ENCODE measurements around the gene POT1. TPM values are rescaled to one million over a fixed set of nuclear protein-coding genes. Genes with fewer than 3 reads are reported as not detected.

POT1 gene
- total RNA-seq, 2 experiments from 2014 or later = 31.4 to 32.8 TPM

DNA sequence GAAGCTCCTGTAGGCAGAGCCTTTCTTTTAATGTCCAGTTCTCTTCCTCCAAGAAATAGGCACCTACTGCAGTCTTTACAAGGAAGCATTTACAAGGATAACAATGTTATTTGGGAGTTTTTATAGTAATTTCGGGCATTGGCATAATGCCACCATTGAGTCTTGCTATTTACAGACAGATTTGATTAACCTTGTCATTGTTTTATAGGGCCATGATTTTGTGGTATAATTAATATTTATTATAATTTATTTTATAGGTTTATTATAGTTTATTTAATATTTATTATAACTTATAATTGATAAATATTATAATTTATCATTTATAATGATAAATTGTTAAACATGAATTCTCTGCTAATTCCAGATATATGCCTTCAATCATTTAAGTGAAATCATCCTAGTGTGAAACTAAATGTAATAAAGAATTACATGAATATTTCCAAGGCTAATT lies 573 bp upstream of the POT1 start:
- POLR2A ChIA-PET = no interaction called here
- H3K27me3 Mint-ChIP-seq = no peaks in the 10 kb centered on the region
- intact Hi-C loops (cut with micrococcal nuclease) = no loop called here
- DNase-seq (no peak), ATAC-seq (no peak)
- peaks cover 28% of the 10 kb centered on the region for H3K4me1 Mint-ChIP-seq (ENCODE audit: low read depth)
- peaks cover 23% of the 10 kb centered on the region for H3K36me3 Mint-ChIP-seq (ENCODE audit: low read depth)
- H3K4me3 Mint-ChIP-seq = peak overlapping the region; percentile 97
- CTCF ChIA-PET = interaction anchor here (1.1 to 1.4 kb wide), 2 partner anchors 9 to 10 kb away, joined by 3 to 4 read pairs; no protein-coding TSS in a partner anchor
- TF ChIP-seq, protein P1, sequence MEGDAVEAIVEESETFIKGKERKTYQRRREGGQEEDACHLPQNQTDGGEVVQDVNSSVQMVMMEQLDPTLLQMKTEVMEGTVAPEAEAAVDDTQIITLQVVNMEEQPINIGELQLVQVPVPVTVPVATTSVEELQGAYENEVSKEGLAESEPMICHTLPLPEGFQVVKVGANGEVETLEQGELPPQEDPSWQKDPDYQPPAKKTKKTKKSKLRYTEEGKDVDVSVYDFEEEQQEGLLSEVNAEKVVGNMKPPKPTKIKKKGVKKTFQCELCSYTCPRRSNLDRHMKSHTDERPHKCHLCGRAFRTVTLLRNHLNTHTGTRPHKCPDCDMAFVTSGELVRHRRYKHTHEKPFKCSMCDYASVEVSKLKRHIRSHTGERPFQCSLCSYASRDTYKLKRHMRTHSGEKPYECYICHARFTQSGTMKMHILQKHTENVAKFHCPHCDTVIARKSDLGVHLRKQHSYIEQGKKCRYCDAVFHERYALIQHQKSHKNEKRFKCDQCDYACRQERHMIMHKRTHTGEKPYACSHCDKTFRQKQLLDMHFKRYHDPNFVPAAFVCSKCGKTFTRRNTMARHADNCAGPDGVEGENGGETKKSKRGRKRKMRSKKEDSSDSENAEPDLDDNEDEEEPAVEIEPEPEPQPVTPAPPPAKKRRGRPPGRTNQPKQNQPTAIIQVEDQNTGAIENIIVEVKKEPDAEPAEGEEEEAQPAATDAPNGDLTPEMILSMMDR (IDR thresholded peaks at IDR 0.05) = no peak
- H3K9me3 Mint-ChIP-seq = no peaks in the 10 kb centered on the region
- peak overlapping the region; percentile 99 for H3K27ac Mint-ChIP-seq

DNA sequence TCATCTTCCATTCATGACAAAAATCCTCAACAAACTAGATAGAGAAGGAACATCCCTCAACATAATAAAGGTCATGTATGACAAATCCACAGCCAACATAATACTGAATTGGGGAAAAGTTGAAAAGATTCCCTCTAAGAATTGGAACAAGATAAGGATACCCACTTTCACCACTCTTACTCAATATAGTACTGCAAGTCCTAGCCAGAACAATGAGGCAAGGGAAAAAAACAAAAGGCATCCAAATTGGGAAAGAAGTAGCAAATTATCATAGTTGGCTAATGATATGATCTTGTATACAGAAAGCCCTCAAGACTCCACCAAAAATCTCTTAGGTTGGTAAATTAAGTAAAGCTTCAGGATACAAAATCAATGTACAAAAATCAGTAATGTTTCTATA lies 4.7 kb downstream of the POT1 start:
- Mint-ChIP-seq H3K27me3 (no peaks in the 10 kb centered on the region), H3K27ac (no peak overlapping the region), H3K4me1 (ENCODE audit: low read depth) (peaks cover 56% of the 10 kb centered on the region), H3K36me3 (ENCODE audit: low read depth) (peaks cover 47% of the 10 kb centered on the region), H3K4me3 (no peak overlapping the region), H3K9me3 (no peaks in the 10 kb centered on the region)
- intact Hi-C loops (cut with micrococcal nuclease) = no loop called here
- ATAC-seq (no peak), DNase-seq (no peak)
- ChIA-PET CTCF (no interaction called here), POLR2A (no interaction called here)
- TF ChIP-seq, protein P1 (IDR thresholded peaks at IDR 0.05) = no peak

DNA sequence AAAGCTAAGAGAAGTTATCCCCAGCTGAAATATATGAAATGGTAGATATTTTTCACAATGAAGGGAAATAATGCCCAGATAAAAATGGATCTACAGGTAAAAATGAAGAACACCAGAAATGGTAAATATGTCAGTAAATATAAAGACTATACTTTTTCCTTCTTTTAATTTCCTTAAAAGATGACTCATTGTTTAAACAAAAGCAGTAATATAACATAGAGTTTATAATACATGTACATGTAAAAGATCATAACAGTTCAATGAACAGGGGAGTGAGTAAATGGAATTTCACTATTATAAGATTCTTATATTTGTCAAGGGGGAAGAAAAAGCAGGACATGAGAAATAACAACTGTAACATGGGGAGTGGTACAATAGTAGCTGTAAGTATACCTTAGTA lies 7.4 kb downstream of the POT1 start:
- ChIA-PET POLR2A (no interaction called here), CTCF (no interaction called here)
- Mint-ChIP-seq H3K27ac (no peak overlapping the region), H3K4me3 (no peak overlapping the region), H3K9me3 (no peaks in the 10 kb centered on the region), H3K4me1 (ENCODE audit: low read depth) (peaks cover 50% of the 10 kb centered on the region), H3K27me3 (no peaks in the 10 kb centered on the region), H3K36me3 (ENCODE audit: low read depth) (peaks cover 41% of the 10 kb centered on the region)
- TF ChIP-seq, protein P1 (IDR thresholded peaks at IDR 0.05) = no peak
- ATAC-seq (no peak), DNase-seq (no peak)
- intact Hi-C loops (cut with micrococcal nuclease) = no loop called here

DNA sequence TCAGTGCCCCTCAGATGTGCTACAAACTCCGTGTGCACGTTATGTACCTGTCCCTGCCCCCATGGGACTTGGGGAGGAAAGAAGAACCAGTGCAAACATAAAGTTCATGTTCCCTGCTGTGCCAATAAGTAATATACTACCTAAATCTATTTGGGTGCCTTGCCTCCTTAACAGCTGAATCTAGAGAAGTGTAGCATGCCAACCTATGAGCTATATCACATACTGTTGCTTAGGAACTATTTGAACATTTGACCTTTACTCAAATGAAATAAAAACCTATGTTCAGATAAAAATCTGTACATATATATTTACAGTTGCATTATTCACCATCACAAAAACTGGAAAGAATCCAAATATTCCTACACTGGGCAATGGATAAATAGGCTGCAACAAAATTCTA lies 9.8 kb downstream of the POT1 start:
- intact Hi-C loops (cut with micrococcal nuclease) = no loop called here
- TF ChIP-seq, protein P1 (IDR thresholded peaks at IDR 0.05) = no peak
- POLR2A ChIA-PET = interaction anchor here (1.0 kb wide), 1 partner anchor 9 kb away, joined by 3 read pairs; no protein-coding TSS in a partner anchor
- H3K4me3 Mint-ChIP-seq = no peak overlapping the region
- H3K9me3 Mint-ChIP-seq = no peaks in the 10 kb centered on the region
- H3K4me1 Mint-ChIP-seq (ENCODE audit: low read depth) = peaks cover 35% of the 10 kb centered on the region
- no peak for ATAC-seq
- no peak for DNase-seq
- no peak overlapping the region for H3K27ac Mint-ChIP-seq
- CTCF ChIA-PET = interaction anchor here (1.1 to 1.5 kb wide), 2 partner anchors 10 to 13 kb away, joined by 3 read pairs; partner anchors contain the start of gene POT1
- H3K27me3 Mint-ChIP-seq = no peaks in the 10 kb centered on the region
- peaks cover 26% of the 10 kb centered on the region for H3K36me3 Mint-ChIP-seq (ENCODE audit: low read depth)

DNA sequence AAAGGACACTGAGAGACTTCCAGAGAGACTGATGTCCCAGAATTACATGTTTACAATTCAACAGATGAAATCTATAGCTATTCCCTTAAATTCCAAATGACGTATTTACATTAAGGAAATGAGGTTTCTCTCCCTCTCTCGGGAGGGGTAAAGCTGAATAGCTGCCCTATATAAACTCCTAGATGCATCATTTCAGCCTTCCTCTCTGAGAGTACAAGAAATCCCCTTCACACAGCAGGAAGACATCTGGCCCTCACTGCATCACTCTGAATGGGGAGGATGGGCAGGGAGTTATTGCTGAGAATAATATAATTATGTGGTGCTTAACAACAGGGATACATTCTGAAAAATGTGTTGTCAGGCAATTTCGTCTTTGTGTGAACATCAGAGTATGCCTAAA lies 11.0 kb downstream of the POT1 start:
- Mint-ChIP-seq H3K4me1 (ENCODE audit: low read depth) (peaks cover 24% of the 10 kb centered on the region), H3K27me3 (no peaks in the 10 kb centered on the region), H3K27ac (no peak overlapping the region), H3K9me3 (no peaks in the 10 kb centered on the region), H3K36me3 (ENCODE audit: low read depth) (peaks cover 21% of the 10 kb centered on the region), H3K4me3 (no peak overlapping the region)
- ATAC-seq = no peak
- DNase-seq = no peak
- intact Hi-C loops (cut with micrococcal nuclease) = no loop called here
- TF ChIP-seq, protein P1 (IDR thresholded peaks at IDR 0.05) = no peak
- CTCF ChIA-PET = no interaction called here
- POLR2A ChIA-PET = no interaction called here

All from activated CD8-positive, alpha-beta T cell treated with anti-CD3 and anti-CD28 coated beads for 36 hours (primary cell).